Keratinocyte (primary cell): ENCODE measurements around the gene VNN1.

Source experiments
- CTCF ChIP-seq, 3 experiments: IDR thresholded peaks in 1 of 3; conservative IDR thresholded peaks in 1 of 3; optimal IDR thresholded peaks in 1 of 3; 2 replicates in 2 of 3; 3 replicates in 1 of 3; pipeline versions ENCODE3 to v1.5.1; 2011; ENCODE audit warnings: low read length in 3 of 3, mild to moderate bottlenecking in 3 of 3, moderate library complexity in 2 of 3, control low read depth in 1 of 3, inconsistent platforms in 1 of 3; ENCODE audit not compliant: insufficient read depth in 2 of 3; ENCODE audit errors: extremely low read depth in 1 of 3
- EZH2 ChIP-seq: IDR thresholded peaks from one replicate; pipeline ENCODE4 v1.6.1; 2012; ENCODE audit warnings: inconsistent platforms, mild to moderate bottlenecking, low read length, moderate library complexity

- TF ChIP-seq CTCF (optimal IDR thresholded peaks at IDR 0.05 in 1 of 3, IDR thresholded peaks at IDR 0.05 in 1 of 3, conservative IDR thresholded peaks at IDR 0.05 in 1 of 3; ENCODE audit: extremely low read depth in 1 of 3, insufficient read depth in 2 of 3, low read length in 3 of 3), result no peak
- TF ChIP-seq EZH2, result no peak
Measured at GRCh38 chr6:132698608-132699007, 15.2 kb downstream of the VNN1 start.
